Testis (tissue), 3 donors: ENCODE data around the gene CRB1. TPM values are rescaled to one million over a fixed set of nuclear protein-coding genes. Genes with fewer than 3 reads are reported as not detected.

Experiments used
- DNase-seq: peaks from one replicate; pipeline ENCODE4 v3.0.0-alpha.2; 2019
- H3K27ac ChIP-seq, 2 donors: fragments of 200-600 bp; sonication (generic); one replicate each; pipeline ENCODE4 v1.5.1; 2019
- H3K27me3 ChIP-seq: fragments of 200-600 bp; sonication (generic); one replicate; pipeline ENCODE4 v1.5.1; 2019
- H3K36me3 ChIP-seq: fragments of 200-600 bp; sonication (generic); one replicate; pipeline ENCODE4 v1.5.1; 2017; ENCODE audit warnings: low read depth; ENCODE audit errors: missing control alignments
- H3K4me1 ChIP-seq: fragments of 200-600 bp; sonication (generic); one replicate; pipeline ENCODE4 v1.5.1; 2019
- H3K4me3 ChIP-seq, 2 donors: fragments of 200-600 bp; sonication (generic); one replicate each; pipeline ENCODE4 v1.5.1; 2017 to 2019
- H3K9me3 ChIP-seq: fragments of 200-600 bp; sonication (generic); one replicate; pipeline ENCODE4 v1.5.1; 2017
- POLR2A ChIP-seq: fragments of 450-650 bp; IDR thresholded peaks from one replicate; pipeline ENCODE4 v1.6.1; 2017; ENCODE audit warnings: antibody characterized with exemption, mild to moderate bottlenecking, moderate library complexity
- WGBS, 2 donors: methylation state at CpG; one replicate each; pipeline ENCODE4 v1.1.5; 2018; 5-methylcytosine and 5-hydroxymethylcytosine counted together
- intact Hi-C: fragments of 100-400 bp; cut with DNase I; formaldehyde crosslinking; loops from one replicate; pipeline ENCODE4 v1.15.1; 2023; ENCODE audit warnings: low total_unique reads
- polyA plus RNA-seq: library from polyadenylated mRNA; stranded (reverse); fragments of 350-450 nt; fragmentation: Illumina TruSeq; extraction: RNeasy Lipid Tissue Mini Kit (QIAGEN cat#74804); gene quantifications from one replicate; pipeline ENCODE4 v1.2.3, GENCODE V29; 2014; ENCODE audit warnings: low read depth, low replicate concordance; ENCODE audit not compliant: insufficient read depth
- total RNA-seq, 2 donors: library from RNA; depleted of rRNA; stranded (reverse); fragments of >200 nt; gene quantifications; one replicate each; pipeline ENCODE4 v1.2.3, GENCODE V29; 2016
- TF ChIP-seq, protein P1 (sequence below), 3 experiments: fragments of 450-650 bp in 2 of 3; fragments of 200-600 bp in 1 of 3; sonication (generic) in 1 of 3; IDR thresholded peaks; one replicate each; pipeline ENCODE4 v1.5.1; 2016 to 2019; ENCODE audit warnings: antibody characterized with exemption in 3 of 3, mild to moderate bottlenecking in 2 of 3, moderate library complexity in 1 of 3

Gene CRB1
- total and polyA plus RNA-seq, 3 donors from 2014 or later: 7.4 to 14.7 (median 12.9) TPM

DNA sequence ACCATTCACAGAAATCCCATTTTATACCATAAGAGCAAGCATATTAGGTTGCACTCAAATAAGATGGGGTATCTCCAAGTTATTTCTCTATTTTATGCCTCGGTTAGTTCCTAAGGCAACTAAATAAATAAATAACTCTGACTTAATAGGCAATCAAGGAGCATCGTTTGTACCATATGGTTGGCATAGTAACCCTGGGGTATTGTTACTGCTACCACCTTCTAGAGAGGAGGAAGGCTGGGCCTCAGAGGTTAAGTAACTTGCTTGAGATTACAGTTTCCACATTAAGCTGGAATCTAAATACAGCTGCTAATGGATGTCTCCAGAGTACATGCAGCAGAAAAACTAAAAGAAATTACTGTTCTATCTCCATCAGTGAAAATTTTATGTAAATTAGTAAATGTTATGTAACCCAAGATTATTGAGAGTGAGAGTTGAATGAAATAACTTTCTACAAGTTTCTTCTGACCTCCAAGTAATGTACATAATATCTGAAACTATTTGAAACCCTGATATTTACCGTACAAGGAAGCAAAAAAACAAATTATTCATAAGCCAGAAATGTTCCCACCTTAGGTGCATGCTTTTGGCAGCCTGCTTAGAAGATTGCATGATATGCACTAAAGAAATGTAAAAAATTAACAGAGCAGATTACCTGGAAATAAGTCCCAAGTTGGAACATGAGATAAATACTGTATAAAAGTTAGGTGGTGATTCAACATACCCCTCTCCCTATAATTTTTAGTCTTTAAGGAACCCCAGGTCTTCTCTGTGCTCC, 127.0 kb downstream of the CRB1 start:
- intact Hi-C loops: no loop called here
- 69 to 70% methylated on average over 3 of the region's 3 CpGs for WGBS, 2 donors
- no peak for DNase-seq
- TF ChIP-seq, protein P1, sequence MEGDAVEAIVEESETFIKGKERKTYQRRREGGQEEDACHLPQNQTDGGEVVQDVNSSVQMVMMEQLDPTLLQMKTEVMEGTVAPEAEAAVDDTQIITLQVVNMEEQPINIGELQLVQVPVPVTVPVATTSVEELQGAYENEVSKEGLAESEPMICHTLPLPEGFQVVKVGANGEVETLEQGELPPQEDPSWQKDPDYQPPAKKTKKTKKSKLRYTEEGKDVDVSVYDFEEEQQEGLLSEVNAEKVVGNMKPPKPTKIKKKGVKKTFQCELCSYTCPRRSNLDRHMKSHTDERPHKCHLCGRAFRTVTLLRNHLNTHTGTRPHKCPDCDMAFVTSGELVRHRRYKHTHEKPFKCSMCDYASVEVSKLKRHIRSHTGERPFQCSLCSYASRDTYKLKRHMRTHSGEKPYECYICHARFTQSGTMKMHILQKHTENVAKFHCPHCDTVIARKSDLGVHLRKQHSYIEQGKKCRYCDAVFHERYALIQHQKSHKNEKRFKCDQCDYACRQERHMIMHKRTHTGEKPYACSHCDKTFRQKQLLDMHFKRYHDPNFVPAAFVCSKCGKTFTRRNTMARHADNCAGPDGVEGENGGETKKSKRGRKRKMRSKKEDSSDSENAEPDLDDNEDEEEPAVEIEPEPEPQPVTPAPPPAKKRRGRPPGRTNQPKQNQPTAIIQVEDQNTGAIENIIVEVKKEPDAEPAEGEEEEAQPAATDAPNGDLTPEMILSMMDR (IDR thresholded peaks at IDR 0.05): no peak
- TF ChIP-seq POLR2A: no peak
- Histone ChIP-seq H3K9me3 (no peaks in the 10 kb centered on the region), H3K4me3 (no peak overlapping the region), H3K36me3 (no peaks in the 10 kb centered on the region), H3K27ac (no peak overlapping the region), H3K4me1 (no peaks in the 10 kb centered on the region), H3K27me3 (no peaks in the 10 kb centered on the region)

DNA sequence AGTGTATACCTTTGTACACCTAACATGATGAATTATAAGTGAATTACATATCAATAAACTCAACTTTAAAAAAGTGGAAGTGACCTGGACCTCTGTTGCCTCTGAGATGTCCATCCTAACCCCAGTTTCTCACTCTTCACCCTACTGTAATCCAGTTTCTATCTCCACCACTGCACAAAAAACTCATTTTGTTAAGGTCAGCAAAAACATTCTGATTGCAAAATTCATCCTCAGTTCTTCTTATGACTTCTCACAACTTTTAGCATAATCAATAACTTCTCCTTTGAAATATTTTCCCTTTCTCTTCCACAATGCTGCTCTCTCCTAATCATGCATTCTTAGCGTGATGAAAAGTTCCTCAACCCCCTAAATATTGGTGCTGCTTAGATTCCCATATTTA, 129.8 kb downstream of the CRB1 start:
- TF ChIP-seq, protein P1 (IDR thresholded peaks at IDR 0.05): no peak
- no peak for TF ChIP-seq POLR2A
- no peaks in the 10 kb centered on the region for H3K9me3 ChIP-seq
- H3K27me3 ChIP-seq: no peaks in the 10 kb centered on the region
- intact Hi-C loops: no loop called here
- H3K36me3 ChIP-seq: no peaks in the 10 kb centered on the region
- H3K27ac ChIP-seq: no peak overlapping the region
- no peaks in the 10 kb centered on the region for H3K4me1 ChIP-seq
- no peak overlapping the region for H3K4me3 ChIP-seq
- 92 to 97% methylated on average over 1 of the region's 1 CpG for WGBS, 2 donors
- no peak for DNase-seq

DNA sequence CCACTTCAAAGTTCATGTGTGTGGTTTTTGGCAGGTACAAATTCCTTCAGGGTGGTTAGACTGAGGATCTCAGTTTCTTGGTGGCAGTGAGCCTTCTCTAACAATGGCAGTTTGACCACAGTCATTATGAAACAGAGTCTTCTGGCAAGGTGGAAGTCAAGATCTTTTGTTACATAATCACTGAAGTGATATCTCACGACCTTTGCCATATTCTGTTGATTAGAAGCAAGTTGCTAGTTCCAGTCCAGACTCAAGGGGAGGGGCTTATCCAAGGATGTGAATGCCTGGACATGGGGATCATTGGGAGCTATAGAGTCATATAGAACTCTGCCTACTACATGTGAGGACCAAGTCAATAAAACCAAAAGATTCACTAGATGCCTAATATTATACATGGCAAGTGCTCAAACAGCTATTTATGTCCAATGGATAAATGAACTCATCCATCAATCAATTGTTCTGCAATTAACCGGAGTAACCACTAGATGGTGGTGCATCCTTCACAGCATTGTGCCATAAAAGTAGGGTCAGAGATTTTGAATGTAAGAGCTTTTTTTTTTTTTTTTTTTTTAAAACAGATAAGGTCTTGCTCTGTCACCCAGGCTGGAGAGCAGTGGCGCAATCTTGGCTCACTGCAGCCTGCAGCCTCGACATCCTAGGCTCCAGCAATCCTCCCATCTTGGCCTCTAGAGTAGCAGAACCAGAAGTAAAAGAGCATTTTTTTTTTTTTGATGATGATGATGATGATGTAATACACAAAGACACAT, 131.9 kb downstream of the CRB1 start:
- peak; percentile 47 for DNase-seq
- Histone ChIP-seq H3K27ac (no peak overlapping the region), H3K36me3 (no peaks in the 10 kb centered on the region), H3K4me1 (no peaks in the 10 kb centered on the region), H3K27me3 (no peaks in the 10 kb centered on the region), H3K4me3 (no peak overlapping the region), H3K9me3 (no peaks in the 10 kb centered on the region)
- 24 to 31% methylated on average over 4 of the region's 4 CpGs for WGBS, 2 donors
- no peak for TF ChIP-seq POLR2A
- TF ChIP-seq, protein P1 (IDR thresholded peaks at IDR 0.05): peak in 2 of 3 experiments; percentile 50 to 57
- intact Hi-C loops: no loop called here

DNA sequence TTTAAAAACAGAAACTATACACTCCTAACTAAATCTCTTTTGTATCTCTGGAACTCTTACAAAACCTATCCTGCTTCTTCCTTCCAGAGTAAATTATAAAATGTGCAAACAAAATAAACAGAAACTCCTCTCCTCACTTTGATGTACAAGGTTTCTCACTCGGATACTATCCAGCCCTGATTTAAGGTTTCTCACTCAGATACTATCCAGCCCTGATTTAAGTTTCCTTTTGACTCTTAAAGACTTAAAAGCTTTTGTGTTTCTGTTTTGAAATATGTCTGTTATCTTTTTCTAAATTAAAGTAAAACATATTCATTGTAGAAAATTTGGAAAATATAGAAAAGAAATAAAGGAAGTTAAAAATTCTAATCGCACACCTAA, 132.5 kb downstream of the CRB1 start:
- WGBS, 2 donors: 58 to 60% methylated on average over 2 of the region's 2 CpGs
- H3K27me3 ChIP-seq: no peaks in the 10 kb centered on the region
- no peaks in the 10 kb centered on the region for H3K36me3 ChIP-seq
- H3K4me3 ChIP-seq: no peak overlapping the region
- H3K27ac ChIP-seq: no peak overlapping the region
- no peaks in the 10 kb centered on the region for H3K9me3 ChIP-seq
- no peaks in the 10 kb centered on the region for H3K4me1 ChIP-seq
- no peak for DNase-seq
- intact Hi-C loops: no loop called here
- TF ChIP-seq, protein P1 (IDR thresholded peaks at IDR 0.05): no peak
- no peak for TF ChIP-seq POLR2A
